HG03066 (cell line): ENCODE data around the gene OS9.
"Not testable (repeated sequence)": the region's sequence is repeated elsewhere in the genome, so short reads cannot be mapped to it uniquely, and the experiment has no call there.

ENCODE experiments used
- ATAC-seq: cut with Tn5 transposase; IDR thresholded peaks from one replicate; pipeline ENCODE4 v1.9.1; 2021; ENCODE audit warnings: low read depth; ENCODE audit not compliant: unreplicated experiment

OS9 gene

GRCh38 chr12:57694459-57695019 is 607 bp downstream of the OS9 start:
- peak; percentile 3 for ATAC-seq

- ATAC-seq: no peak
These were observed 2.0 kb downstream of the OS9 start for GRCh38 chr12:57695770-57696432.

GRCh38 chr12:57697076-57697475 is 3.1 kb downstream of the OS9 start:
- no peak for ATAC-seq

- no peak for ATAC-seq
These were observed 4.5 kb downstream of the OS9 start for GRCh38 chr12:57698414-57698813.

- no peak for ATAC-seq
These were observed 6.4 kb downstream of the OS9 start for GRCh38 chr12:57700317-57700716.

GRCh38 chr12:57707250-57707649 is 13.3 kb downstream of the OS9 start:
- ATAC-seq: no peak

GRCh38 chr12:57708296-57708695 is 14.4 kb downstream of the OS9 start:
- no peak for ATAC-seq

GRCh38 chr12:57712701-57713100 is 18.8 kb downstream of the OS9 start:
- no peak for ATAC-seq

GRCh38 chr12:57713209-57713608 is 19.3 kb downstream of the OS9 start:
- no peak for ATAC-seq

GRCh38 chr12:57715036-57715748 is 21.3 kb downstream of the OS9 start:
- ATAC-seq: not testable (repeated sequence)

GRCh38 chr12:57715786-57716185 is 21.9 kb downstream of the OS9 start:
- ATAC-seq: no peak

GRCh38 chr12:57716305-57716704 is 22.4 kb downstream of the OS9 start:
- ATAC-seq: no peak

- ATAC-seq: no peak
These were observed 23.2 kb downstream of the OS9 start for GRCh38 chr12:57717131-57717530.

- no peak for ATAC-seq
These were observed 24.1 kb downstream of the OS9 start for GRCh38 chr12:57717846-57718640.

- ATAC-seq: no peak
These were observed 25.0 kb downstream of the OS9 start for GRCh38 chr12:57718641-57719528.

- ATAC-seq: no peak
These were observed 26.1 kb downstream of the OS9 start for GRCh38 chr12:57719777-57720605.

- no peak for ATAC-seq
These were observed 27.0 kb downstream of the OS9 start for GRCh38 chr12:57720606-57721595.
